Hematopoietic multipotent progenitor cell treated with erythropoietin and hydrocortisone succinate and interleukin-3 and kit ligand, for 4 days (in vitro differentiated cells): ENCODE measurements around the gene PFKFB1.
A peak's percentile ranks its signal among the peaks of the same experiment; 100 is the strongest.

Source experiments
- DNase-seq: peaks from one replicate; pipeline ENCODE4 v3.0.0-alpha.2; 2015

The PFKFB1 gene

DNA sequence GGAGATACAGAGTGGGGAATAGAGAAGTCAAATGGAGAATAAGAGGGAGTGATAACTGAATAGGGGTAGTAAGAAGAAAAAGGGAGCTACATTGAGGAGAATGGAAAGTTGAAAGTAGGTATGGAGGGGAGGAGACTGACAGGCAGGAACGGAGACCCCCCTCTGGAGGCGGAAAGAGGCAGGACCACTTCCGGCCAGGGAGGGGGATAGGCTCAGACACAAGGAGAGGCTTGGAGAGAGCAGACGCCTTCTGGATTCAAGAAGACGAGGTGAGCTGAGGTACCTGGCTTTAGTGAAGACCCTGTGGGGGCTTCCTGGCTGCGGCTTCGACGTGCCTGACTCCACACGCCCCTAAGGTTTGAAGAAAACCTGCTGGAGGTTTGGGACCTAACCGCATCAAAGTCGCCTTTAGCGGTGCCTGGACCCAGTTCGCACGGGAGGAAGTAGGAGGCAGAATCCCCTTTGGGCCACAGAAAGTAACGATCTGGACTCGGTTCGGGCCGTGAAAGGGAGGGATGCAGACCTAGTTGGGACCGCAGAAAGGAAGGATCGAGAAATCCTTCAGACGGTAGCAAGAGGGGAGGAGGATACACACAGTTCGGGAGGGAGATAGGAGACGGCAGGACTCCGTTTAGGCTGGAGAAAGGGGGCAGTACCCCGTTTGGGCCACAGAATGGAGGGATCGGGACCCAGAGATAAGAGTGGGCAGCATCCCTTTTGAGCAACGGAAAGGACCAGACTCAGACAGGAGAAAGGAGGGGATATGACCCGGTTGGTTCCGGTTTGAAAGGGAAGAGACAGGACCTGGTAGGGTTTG lies 73.2 kb downstream of the PFKFB1 start, which contains the start of gene TRO:
Gene TRO, plus strand, starts transcription at position 215 of the 817 bp plus-strand sequence. CDS start 1,423 bp downstream, outside the sequence.
- peak; percentile 28 for DNase-seq

DNA sequence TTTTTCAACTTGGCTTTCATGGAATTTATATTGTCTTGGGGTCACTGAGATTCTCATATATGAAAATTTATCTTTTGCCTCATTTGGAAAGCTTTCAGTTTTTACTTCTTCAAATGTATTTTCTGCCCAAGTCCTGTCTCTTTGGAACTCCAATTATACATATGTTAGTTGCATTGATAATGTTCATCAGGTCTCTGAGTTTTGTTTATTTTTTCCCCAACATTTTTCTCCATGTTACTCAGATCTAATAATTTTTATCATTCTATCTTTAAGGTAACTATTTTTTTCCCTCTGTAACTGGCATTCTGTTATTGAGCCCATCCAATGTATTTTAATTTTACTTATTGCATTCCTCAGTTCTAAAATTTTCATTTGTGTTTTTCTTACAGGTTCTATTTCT lies 84.0 kb downstream of the PFKFB1 start:
- no peak for DNase-seq

DNA sequence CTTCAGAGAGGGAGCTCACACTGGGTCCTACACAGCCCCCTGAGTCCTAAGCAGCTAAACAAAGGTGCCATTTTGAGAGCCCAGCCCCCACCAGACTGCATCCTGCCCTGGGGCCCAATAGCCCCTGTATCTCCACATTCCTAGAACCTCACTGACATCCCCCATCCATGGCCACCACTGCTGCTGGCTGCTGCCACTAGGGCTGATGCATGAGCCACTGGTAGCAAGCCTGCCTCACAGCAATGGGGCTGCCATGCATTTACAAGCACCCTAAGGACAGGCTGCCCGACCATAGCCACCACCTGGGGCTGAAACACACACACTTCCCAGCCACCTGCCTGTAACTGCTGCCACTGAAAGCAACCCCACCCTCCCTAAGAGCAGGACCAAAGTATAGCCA lies 99.8 kb downstream of the PFKFB1 start:
- no peak for DNase-seq

DNA sequence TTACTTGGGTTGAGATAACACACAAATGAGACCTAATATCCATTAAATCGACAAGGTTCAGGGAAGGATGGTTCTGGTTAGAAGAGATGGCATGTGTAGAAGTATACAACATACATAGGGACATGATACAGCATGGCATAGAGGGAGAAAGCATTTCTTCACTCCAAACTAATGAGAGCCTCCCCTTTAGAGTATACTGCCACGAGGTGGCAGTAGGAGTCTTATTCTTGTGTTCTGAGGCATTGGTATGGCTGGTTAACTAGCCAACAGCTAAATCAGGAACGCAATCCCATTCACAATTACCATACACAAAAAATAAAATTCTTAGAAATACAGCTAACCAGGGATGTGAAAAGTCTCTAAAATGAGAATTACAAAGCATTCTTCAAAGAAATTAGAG lies 102.4 kb downstream of the PFKFB1 start:
- DNase-seq = peak; percentile 69

DNA sequence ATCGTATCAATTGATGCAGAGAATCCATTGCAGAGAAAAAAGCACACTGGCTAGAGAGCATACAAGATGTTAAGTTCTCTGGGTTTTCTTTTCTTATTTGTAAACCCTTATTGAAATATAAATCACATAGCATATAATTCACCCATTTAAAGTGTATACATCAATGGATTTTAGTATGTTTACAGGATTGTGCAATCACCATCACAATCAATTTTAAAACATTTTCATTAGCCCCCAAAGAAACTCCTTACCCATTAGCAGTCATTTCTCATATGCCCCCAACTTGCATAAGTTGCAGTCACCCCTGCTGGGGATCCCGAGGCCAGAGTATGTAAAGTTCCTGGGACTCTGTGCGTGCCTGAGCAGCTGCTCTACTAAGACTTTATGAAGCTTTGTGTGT lies 108.2 kb downstream of the PFKFB1 start:
- DNase-seq = no peak
